ENCODE measurements around the gene GRID2.

Gene GRID2

DNA sequence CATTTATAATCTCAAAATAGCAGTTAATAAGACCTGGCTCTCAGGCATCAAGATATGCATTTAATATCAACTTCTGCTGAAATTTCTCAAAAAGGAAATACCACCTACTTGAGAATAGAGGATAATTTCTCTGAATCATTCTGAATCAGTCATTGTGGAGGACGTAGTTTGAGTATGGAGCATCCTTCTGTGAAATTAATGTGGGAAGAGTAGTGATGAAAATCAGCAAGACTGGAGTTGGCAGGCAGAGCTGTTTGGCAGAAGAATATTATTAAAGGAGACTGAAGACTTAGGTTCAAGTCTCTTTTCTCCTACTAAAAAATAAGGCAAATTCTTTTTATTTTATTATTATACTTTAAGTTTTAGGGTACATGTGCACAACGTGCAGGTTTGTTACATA lies 1199.2 kb downstream of the GRID2 start:
- no peak for DNase-seq (ENCODE audit: low read depth)
- TF ChIP-seq, protein P1, sequence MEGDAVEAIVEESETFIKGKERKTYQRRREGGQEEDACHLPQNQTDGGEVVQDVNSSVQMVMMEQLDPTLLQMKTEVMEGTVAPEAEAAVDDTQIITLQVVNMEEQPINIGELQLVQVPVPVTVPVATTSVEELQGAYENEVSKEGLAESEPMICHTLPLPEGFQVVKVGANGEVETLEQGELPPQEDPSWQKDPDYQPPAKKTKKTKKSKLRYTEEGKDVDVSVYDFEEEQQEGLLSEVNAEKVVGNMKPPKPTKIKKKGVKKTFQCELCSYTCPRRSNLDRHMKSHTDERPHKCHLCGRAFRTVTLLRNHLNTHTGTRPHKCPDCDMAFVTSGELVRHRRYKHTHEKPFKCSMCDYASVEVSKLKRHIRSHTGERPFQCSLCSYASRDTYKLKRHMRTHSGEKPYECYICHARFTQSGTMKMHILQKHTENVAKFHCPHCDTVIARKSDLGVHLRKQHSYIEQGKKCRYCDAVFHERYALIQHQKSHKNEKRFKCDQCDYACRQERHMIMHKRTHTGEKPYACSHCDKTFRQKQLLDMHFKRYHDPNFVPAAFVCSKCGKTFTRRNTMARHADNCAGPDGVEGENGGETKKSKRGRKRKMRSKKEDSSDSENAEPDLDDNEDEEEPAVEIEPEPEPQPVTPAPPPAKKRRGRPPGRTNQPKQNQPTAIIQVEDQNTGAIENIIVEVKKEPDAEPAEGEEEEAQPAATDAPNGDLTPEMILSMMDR (IDR thresholded peaks at IDR 0.05; ENCODE audit: low read depth, low read length, missing control alignments), result no peak

DNA sequence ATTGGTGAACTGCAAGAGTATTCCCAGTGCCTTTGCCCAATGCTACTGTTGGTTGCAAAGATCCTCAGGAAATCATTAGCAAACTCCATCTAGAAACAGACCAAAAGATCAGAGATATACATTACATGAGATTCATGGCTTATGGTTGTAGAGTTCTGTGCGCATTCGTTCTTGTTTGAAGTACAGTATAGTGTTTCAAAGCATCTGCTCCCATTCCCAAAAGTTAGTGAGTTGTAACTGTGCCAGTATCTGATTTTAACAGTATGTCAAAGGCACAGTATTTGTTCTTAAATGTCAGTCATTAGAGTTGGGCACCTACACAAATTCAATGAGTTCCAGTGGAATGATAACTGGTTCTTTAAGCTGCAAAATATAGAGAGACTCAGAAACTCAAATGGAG lies 1210.1 kb downstream of the GRID2 start:
- TF ChIP-seq, protein P1 (IDR thresholded peaks at IDR 0.05; ENCODE audit: low read depth, low read length, missing control alignments), result no peak
- no peak overlapping the region for H3K4me3 ChIP-seq (ENCODE audit: low read depth, low read length)
- DNase-seq (ENCODE audit: low read depth), result no peak

More for the DNA sequence above, 1199.2 kb downstream of the GRID2 start:
- H3K4me3 ChIP-seq (ENCODE audit: low read depth, low read length), result no peak overlapping the region

DNA sequence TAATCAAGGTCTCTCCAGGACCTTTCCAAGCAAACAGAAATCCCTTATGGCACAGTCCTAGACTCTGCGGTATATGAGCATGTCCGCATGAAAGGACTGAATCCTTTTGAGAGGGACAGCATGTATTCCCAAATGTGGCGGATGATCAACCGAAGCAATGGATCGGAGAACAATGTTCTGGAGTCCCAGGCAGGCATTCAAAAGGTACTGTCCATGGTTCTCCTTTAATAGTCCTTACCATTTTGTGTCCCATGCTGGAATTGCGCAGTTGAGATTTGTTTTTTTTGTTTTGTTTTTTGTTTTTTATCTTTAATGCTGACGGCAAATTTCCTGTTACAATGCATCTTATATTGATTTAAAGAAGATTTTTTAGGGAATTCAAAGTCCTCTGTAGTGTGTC lies 1211.4 kb downstream of the GRID2 start:
- no peak overlapping the region for H3K4me3 ChIP-seq (ENCODE audit: low read depth, low read length)
- no peak for DNase-seq (ENCODE audit: low read depth)
- TF ChIP-seq, protein P1 (IDR thresholded peaks at IDR 0.05; ENCODE audit: low read depth, low read length, missing control alignments), result no peak

DNA sequence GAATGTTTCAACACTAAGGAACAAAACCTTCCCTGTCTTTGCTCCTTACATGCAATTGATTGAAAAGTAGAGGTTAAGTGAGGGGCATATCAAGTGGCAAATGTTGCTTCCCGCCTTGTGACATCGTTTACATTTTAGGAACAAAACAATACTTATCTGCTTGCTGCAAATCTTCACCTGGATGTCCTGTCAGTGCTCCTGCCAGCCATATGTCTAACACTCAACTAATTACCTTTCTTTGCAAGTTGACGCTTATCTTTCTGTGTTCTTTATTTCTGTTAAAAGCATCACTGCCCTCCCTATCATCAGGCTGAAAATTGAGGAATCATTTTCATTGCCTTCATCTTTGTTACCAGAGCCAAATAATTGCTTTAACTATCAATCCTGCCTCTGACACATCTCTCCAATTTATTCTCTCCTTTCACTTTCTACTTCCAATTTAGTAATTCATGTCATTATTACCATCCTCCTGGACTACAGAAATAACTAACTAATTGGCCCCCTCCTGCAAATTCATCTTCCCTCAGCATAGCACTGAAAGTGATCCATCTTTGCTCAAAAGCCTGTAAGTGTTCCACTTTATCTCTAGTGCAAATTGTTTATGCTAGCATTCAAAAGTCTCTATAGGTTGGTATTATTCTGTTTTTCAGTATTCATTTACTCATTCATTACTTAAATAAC lies 1226.1 kb downstream of the GRID2 start:
- DNase-seq (ENCODE audit: low read depth), result no peak
- TF ChIP-seq, protein P1 (IDR thresholded peaks at IDR 0.05; ENCODE audit: low read depth, low read length, missing control alignments), result no peak
- no peak overlapping the region for H3K4me3 ChIP-seq (ENCODE audit: low read depth, low read length)

DNA sequence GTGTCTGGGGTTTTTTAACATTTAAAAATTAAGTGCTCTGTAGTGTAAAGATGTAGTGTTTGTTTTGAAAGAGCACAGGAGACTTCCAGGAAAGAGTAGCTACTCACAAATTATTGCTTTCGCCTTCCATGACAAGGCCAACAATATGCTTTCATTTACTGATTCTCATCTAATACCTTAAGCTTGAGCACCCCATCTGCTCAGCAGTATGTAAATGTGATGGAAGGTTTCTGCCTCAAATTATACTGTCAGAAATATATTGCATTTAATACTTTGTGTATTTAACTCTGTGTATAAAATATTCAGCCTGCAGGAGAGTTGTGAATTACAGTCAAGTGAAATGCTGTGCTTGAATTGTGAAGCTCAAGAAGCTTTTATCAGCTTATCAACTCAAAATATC lies 1228.5 kb downstream of the GRID2 start:
- TF ChIP-seq, protein P1 (IDR thresholded peaks at IDR 0.05; ENCODE audit: low read depth, low read length, missing control alignments), result no peak
- no peak for DNase-seq (ENCODE audit: low read depth)
- no peak overlapping the region for H3K4me3 ChIP-seq (ENCODE audit: low read depth, low read length)

DNA sequence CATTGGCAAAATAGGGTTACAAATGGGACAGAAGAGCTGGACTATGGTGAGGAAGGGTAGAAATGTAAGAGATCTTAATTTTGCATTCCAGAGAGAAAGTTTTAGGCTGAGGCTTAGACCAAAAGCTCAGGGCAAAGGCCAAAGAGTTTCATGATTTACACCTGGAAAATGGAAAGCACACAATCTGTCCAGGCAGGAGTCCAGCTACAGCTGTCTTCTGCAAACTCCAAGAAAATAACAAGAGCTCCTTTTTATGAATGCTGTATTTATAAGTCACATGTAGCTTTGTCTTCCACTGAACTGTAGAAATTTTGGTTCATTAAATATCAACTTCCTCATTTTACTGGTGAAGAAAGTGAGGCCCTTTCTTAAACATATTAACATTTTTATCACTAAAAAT lies 1236.8 kb downstream of the GRID2 start:
- DNase-seq (ENCODE audit: low read depth), result no peak
- TF ChIP-seq, protein P1 (IDR thresholded peaks at IDR 0.05; ENCODE audit: low read depth, low read length, missing control alignments), result no peak
- no peak overlapping the region for H3K4me3 ChIP-seq (ENCODE audit: low read depth, low read length)

DNA sequence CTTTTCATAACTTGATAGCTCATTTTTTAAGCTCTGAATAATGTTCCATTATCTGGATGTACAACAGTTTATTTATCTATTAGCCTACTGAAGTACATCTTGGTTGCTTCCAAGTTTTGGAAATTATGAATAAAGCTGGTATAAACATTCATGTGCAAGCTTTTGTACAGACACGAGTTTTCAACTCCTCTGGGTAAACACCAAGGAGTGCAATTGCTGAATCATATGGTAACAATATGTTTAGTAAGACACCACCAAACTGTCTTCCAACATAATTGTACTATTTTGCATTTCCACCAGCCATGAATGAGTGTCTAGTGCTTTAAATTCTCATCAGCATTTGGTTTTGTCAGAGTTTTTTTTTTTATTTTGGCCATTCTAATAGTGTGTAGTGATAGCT lies 1258.1 kb downstream of the GRID2 start:
- no peak overlapping the region for H3K4me3 ChIP-seq (ENCODE audit: low read depth, low read length)
- DNase-seq (ENCODE audit: low read depth), result no peak
- TF ChIP-seq, protein P1 (IDR thresholded peaks at IDR 0.05; ENCODE audit: low read depth, low read length, missing control alignments), result no peak

Data from GM12864 (cell line).